GM12891 (cell line): ENCODE results near the gene SCAMP4. TPM values are rescaled to one million over a fixed set of nuclear protein-coding genes. Genes with fewer than 3 reads are reported as not detected.

Source experiments
- DNase-seq: peaks from one replicate; pipeline ENCODE4 v3.0.0; 2011; ENCODE audit warnings: low spot score; ENCODE audit not compliant: insufficient read length
- FAIRE-seq: peaks from 2 replicates; lab custom pipeline; 2011; peaks lifted over from hg19 to GRCh38; lab: Jason Lieb, UNC
- PAX5 ChIP-seq: IDR thresholded peaks from 2 replicates; pipeline ENCODE4 v1.6.1; 2011; ENCODE audit warnings: low read length, moderate library complexity, mild to moderate bottlenecking; ENCODE audit not compliant: insufficient read depth, severe bottlenecking
- POLR2A ChIP-seq: IDR thresholded peaks from 2 replicates; pipeline ENCODE4 v1.6.1; 2011; ENCODE audit warnings: low read depth, low read length, control low read depth
- POLR2AphosphoS5 ChIP-seq: IDR thresholded peaks from 2 replicates; pipeline ENCODE4 v1.6.1; 2011; ENCODE audit warnings: low read depth, low read length, control low read depth
- POU2F2 ChIP-seq: IDR thresholded peaks from 2 replicates; pipeline ENCODE4 v1.6.1; 2011; ENCODE audit warnings: low read depth, mild to moderate bottlenecking, control low read depth, low read length, moderate library complexity
- SPI1 ChIP-seq: IDR thresholded peaks from 2 replicates; pipeline ENCODE4 v1.6.1; 2011; ENCODE audit warnings: low read depth, low read length, control low read depth
- TAF1 ChIP-seq: IDR thresholded peaks from 2 replicates; pipeline ENCODE4 v1.6.1; 2011; ENCODE audit warnings: low read depth, low read length, control low read depth
- polyA plus RNA-seq: library from polyadenylated mRNA; unstranded; fragments of >200 nt; gene quantifications from one replicate; pipeline ENCODE4 v1.2.1, GENCODE V29; 2012; ENCODE audit warnings: low read depth, missing spikeins, inconsistent platforms; ENCODE audit not compliant: missing spikeins

SCAMP4 gene
- 22.1 TPM for polyA plus RNA-seq

- DNase-seq: peak; percentile 92
- TF ChIP-seq POLR2A (peak; percentile 28; the same call in 1 of the 2 replicates), TAF1 (no peak), POLR2AphosphoS5 (peak; percentile 56)
- FAIRE-seq: peak; percentile 100
These were observed at the start of gene SCAMP4, which contains the start of gene ADAT3 for GRCh38 chr19:1905110-1905862. Gene SCAMP4, plus strand, starts transcription at chr19:1905399. Its CDS starts 9,621 bp downstream, at chr19:1915020. Gene ADAT3, plus strand, starts transcription at chr19:1905399. Its CDS starts 6,649 bp downstream, at chr19:1912048.

- no peak for TF ChIP-seq POU2F2
- TF ChIP-seq TAF1: no peak
- no peak for TF ChIP-seq PAX5
- no peak for TF ChIP-seq SPI1
- no peak for TF ChIP-seq POLR2AphosphoS5
- no peak for TF ChIP-seq POLR2A
- DNase-seq (no peak), FAIRE-seq (no peak)
These were observed 49.4 kb upstream of the SCAMP4 start for GRCh38 chr19:1855828-1856255.

GRCh38 chr19:1856345-1856697, 48.9 kb upstream of the SCAMP4 start:
- DNase-seq: no peak
- TF ChIP-seq POLR2A: no peak; the same call in 1 of the 2 replicates
- no peak for TF ChIP-seq PAX5
- no peak for TF ChIP-seq SPI1
- no peak for TF ChIP-seq POLR2AphosphoS5
- TF ChIP-seq TAF1: no peak
- no peak for TF ChIP-seq POU2F2
- FAIRE-seq: no peak

GRCh38 chr19:1856698-1857603, 48.2 kb upstream of the SCAMP4 start:
- FAIRE-seq (peak; percentile 87), DNase-seq (peak; percentile 80)
- TF ChIP-seq TAF1 (0 out of 2 replicates have a peak, but pooled peaks have one; percentile 20), SPI1 (peak; percentile 92), PAX5 (no peak)

- TF ChIP-seq SPI1 (no peak), POLR2AphosphoS5 (no peak), POU2F2 (no peak), POLR2A (no peak), TAF1 (no peak), PAX5 (no peak)
- no peak for FAIRE-seq
- DNase-seq: no peak
These were observed 47.4 kb upstream of the SCAMP4 start for GRCh38 chr19:1857648-1858326.

GRCh38 chr19:1858412-1859081, 46.7 kb upstream of the SCAMP4 start:
- FAIRE-seq: no peak
- DNase-seq: no peak
- TF ChIP-seq PAX5 (no peak), POU2F2 (no peak), POLR2A (no peak), POLR2AphosphoS5 (no peak), SPI1 (no peak), TAF1 (no peak)

GRCh38 chr19:1859331-1859781, 45.8 kb upstream of the SCAMP4 start:
- DNase-seq (no peak), FAIRE-seq (no peak)
- TF ChIP-seq SPI1: no peak
- TF ChIP-seq POU2F2: no peak

GRCh38 chr19:1860042-1860775, 45.0 kb upstream of the SCAMP4 start:
- no peak for DNase-seq
- TF ChIP-seq POLR2AphosphoS5 (no peak), SPI1 (no peak), TAF1 (no peak), POU2F2 (no peak), POLR2A (no peak), PAX5 (no peak)
- FAIRE-seq: no peak
